ENCODE measurements around the gene SUSD5.
"Not testable (repeated sequence)": the region's sequence is repeated elsewhere in the genome, so short reads cannot be mapped to it uniquely, and the experiment has no call there.

The SUSD5 gene

GRCh38 chr3:33194303-33194702 lies 24.3 kb downstream of the SUSD5 start:
- no peak for DNase-seq (ENCODE audit: low read depth in 2 of 2)

- no peak for DNase-seq (ENCODE audit: low read depth in 2 of 2)
Measured at GRCh38 chr3:33187368-33187634, 31.3 kb downstream of the SUSD5 start.

- no peak for DNase-seq (ENCODE audit: low read depth in 2 of 2)
Measured at GRCh38 chr3:33186524-33187367, 31.9 kb downstream of the SUSD5 start.

GRCh38 chr3:33184863-33185262 lies 33.7 kb downstream of the SUSD5 start:
- no peak for DNase-seq (ENCODE audit: low read depth in 2 of 2)

GRCh38 chr3:33181641-33182040 lies 37.0 kb downstream of the SUSD5 start:
- not testable (repeated sequence) for DNase-seq (ENCODE audit: low read depth in 2 of 2)

- no peak for DNase-seq (ENCODE audit: low read depth in 2 of 2)
Measured at GRCh38 chr3:33181229-33181628, 37.4 kb downstream of the SUSD5 start.

- DNase-seq (ENCODE audit: low read depth in 2 of 2) = no peak
Measured at GRCh38 chr3:33179132-33179531, 39.5 kb downstream of the SUSD5 start.

GRCh38 chr3:33174711-33175414 lies 43.7 kb downstream of the SUSD5 start:
- no peak for DNase-seq (ENCODE audit: low read depth in 2 of 2)

- DNase-seq (ENCODE audit: low read depth in 2 of 2) = no peak
Measured at GRCh38 chr3:33174095-33174494, 44.5 kb downstream of the SUSD5 start.

GRCh38 chr3:33173672-33174071 lies 44.9 kb downstream of the SUSD5 start:
- no peak for DNase-seq (ENCODE audit: low read depth in 2 of 2)

GRCh38 chr3:33173103-33173502 lies 45.5 kb downstream of the SUSD5 start:
- DNase-seq (ENCODE audit: low read depth in 2 of 2) = no peak

GRCh38 chr3:33171580-33171979 lies 47.0 kb downstream of the SUSD5 start:
- DNase-seq (ENCODE audit: low read depth in 2 of 2) = no peak

GRCh38 chr3:33170531-33170930 lies 48.1 kb downstream of the SUSD5 start:
- DNase-seq (ENCODE audit: low read depth in 2 of 2) = no peak

- no peak for DNase-seq (ENCODE audit: low read depth in 2 of 2)
Measured at GRCh38 chr3:33167716-33168336, 50.8 kb downstream of the SUSD5 start.

GRCh38 chr3:33167284-33167683 lies 51.3 kb downstream of the SUSD5 start:
- DNase-seq (ENCODE audit: low read depth in 2 of 2) = no peak

GRCh38 chr3:33166095-33166494 lies 52.5 kb downstream of the SUSD5 start:
- DNase-seq (ENCODE audit: low read depth in 2 of 2) = no peak

GRCh38 chr3:33165372-33165771 lies 53.2 kb downstream of the SUSD5 start:
- no peak for DNase-seq (ENCODE audit: low read depth in 2 of 2)

GRCh38 chr3:33162621-33163020 lies 56.0 kb downstream of the SUSD5 start:
- not testable (repeated sequence) for DNase-seq (ENCODE audit: low read depth in 2 of 2)

- DNase-seq (ENCODE audit: low read depth in 2 of 2) = no peak
Measured at GRCh38 chr3:33159981-33160380, 58.6 kb downstream of the SUSD5 start.

GRCh38 chr3:33159234-33159633 lies 59.4 kb downstream of the SUSD5 start:
- DNase-seq (ENCODE audit: low read depth in 2 of 2) = no peak

- DNase-seq (ENCODE audit: low read depth in 2 of 2) = no peak
Measured at GRCh38 chr3:33155301-33155700, 63.3 kb downstream of the SUSD5 start.

- DNase-seq (ENCODE audit: low read depth in 2 of 2) = no peak
Measured at GRCh38 chr3:33153782-33154181, 64.8 kb downstream of the SUSD5 start.
